Measurements from ENCODE around the gene NSF. TPM values are rescaled to one million over a fixed set of nuclear protein-coding genes. Genes with fewer than 3 reads are reported as not detected.
A peak's percentile ranks its signal among the peaks of the same experiment; 100 is the strongest.
"Not testable (repeated sequence)": the region's sequence is repeated elsewhere in the genome, so short reads cannot be mapped to it uniquely, and the experiment has no call there.

The NSF gene
- polyA plus RNA-seq, 4 donors = 14.1 to 29.9 (median 20.1) TPM

- not testable (repeated sequence) for H3K27ac ChIP-seq (ENCODE audit: low read depth in 1 of 3, low read length in 2 of 3); H3K9me3 ChIP-seq (ENCODE audit: control insufficient read depth in 2 of 2, insufficient read depth in 1 of 2, low read depth in 1 of 2, low read length in 1 of 2); H3K36me3 ChIP-seq (ENCODE audit: control insufficient read depth in 3 of 3, insufficient read depth in 2 of 3, low read depth in 1 of 3, low read length in 3 of 3); H3K27me3 ChIP-seq (ENCODE audit: control insufficient read depth in 3 of 3, insufficient read depth in 3 of 3, low read length in 3 of 3); H3K4me3 ChIP-seq (ENCODE audit: low read depth in 1 of 3, low read length in 3 of 3); DNase-seq; H3K4me1 ChIP-seq (ENCODE audit: control insufficient read depth in 3 of 3, insufficient read depth in 2 of 3, low read depth in 1 of 3, low read length in 2 of 3)
- WGBS, 3 donors = no CpG with 5 or more reads among the region's 2 CpGs
- FAIRE-seq = peak; percentile 93
Observed at GRCh38 chr17:46641861-46642656, 51.6 kb downstream of the NSF start.

- H3K4me1 ChIP-seq (ENCODE audit: control insufficient read depth in 3 of 3, insufficient read depth in 2 of 3, low read depth in 1 of 3, low read length in 2 of 3); H3K4me3 ChIP-seq (ENCODE audit: low read depth in 1 of 3, low read length in 3 of 3); H3K27me3 ChIP-seq (ENCODE audit: control insufficient read depth in 3 of 3, insufficient read depth in 3 of 3, low read length in 3 of 3); H3K9me3 ChIP-seq (ENCODE audit: control insufficient read depth in 2 of 2, insufficient read depth in 1 of 2, low read depth in 1 of 2, low read length in 1 of 2); H3K27ac ChIP-seq (ENCODE audit: low read depth in 1 of 3, low read length in 2 of 3); DNase-seq; FAIRE-seq; H3K36me3 ChIP-seq (ENCODE audit: control insufficient read depth in 3 of 3, insufficient read depth in 2 of 3, low read depth in 1 of 3, low read length in 3 of 3): not testable (repeated sequence)
- WGBS, 3 donors = no CpG with 5 or more reads among the region's 2 CpGs
Observed at GRCh38 chr17:46647251-46647650, 56.8 kb downstream of the NSF start.

GRCh38 chr17:46647688-46648278, 57.3 kb downstream of the NSF start:
- not testable (repeated sequence) for H3K36me3 ChIP-seq (ENCODE audit: control insufficient read depth in 3 of 3, insufficient read depth in 2 of 3, low read depth in 1 of 3, low read length in 3 of 3); H3K27ac ChIP-seq (ENCODE audit: low read depth in 1 of 3, low read length in 2 of 3); H3K4me1 ChIP-seq (ENCODE audit: control insufficient read depth in 3 of 3, insufficient read depth in 2 of 3, low read depth in 1 of 3, low read length in 2 of 3); H3K27me3 ChIP-seq (ENCODE audit: control insufficient read depth in 3 of 3, insufficient read depth in 3 of 3, low read length in 3 of 3); FAIRE-seq; H3K4me3 ChIP-seq (ENCODE audit: low read depth in 1 of 3, low read length in 3 of 3); DNase-seq; H3K9me3 ChIP-seq (ENCODE audit: control insufficient read depth in 2 of 2, insufficient read depth in 1 of 2, low read depth in 1 of 2, low read length in 1 of 2)
- WGBS, 3 donors = no CpG with 5 or more reads among the region's 2 CpGs

- not testable (repeated sequence) for H3K36me3 ChIP-seq (ENCODE audit: control insufficient read depth in 3 of 3, insufficient read depth in 2 of 3, low read depth in 1 of 3, low read length in 3 of 3); H3K27me3 ChIP-seq (ENCODE audit: control insufficient read depth in 3 of 3, insufficient read depth in 3 of 3, low read length in 3 of 3); H3K9me3 ChIP-seq (ENCODE audit: control insufficient read depth in 2 of 2, insufficient read depth in 1 of 2, low read depth in 1 of 2, low read length in 1 of 2); H3K4me3 ChIP-seq (ENCODE audit: low read depth in 1 of 3, low read length in 3 of 3); DNase-seq; H3K4me1 ChIP-seq (ENCODE audit: control insufficient read depth in 3 of 3, insufficient read depth in 2 of 3, low read depth in 1 of 3, low read length in 2 of 3); FAIRE-seq; H3K27ac ChIP-seq (ENCODE audit: low read depth in 1 of 3, low read length in 2 of 3)
- WGBS, 3 donors = 95 to 99% (median 99%) methylated on average over 6 to 7 of the region's 7 CpGs
Observed at GRCh38 chr17:46649246-46649645, 58.8 kb downstream of the NSF start.

- H3K9me3 ChIP-seq (ENCODE audit: control insufficient read depth in 2 of 2, insufficient read depth in 1 of 2, low read depth in 1 of 2, low read length in 1 of 2); H3K4me3 ChIP-seq (ENCODE audit: low read depth in 1 of 3, low read length in 3 of 3); H3K27ac ChIP-seq (ENCODE audit: low read depth in 1 of 3, low read length in 2 of 3); H3K36me3 ChIP-seq (ENCODE audit: control insufficient read depth in 3 of 3, insufficient read depth in 2 of 3, low read depth in 1 of 3, low read length in 3 of 3); H3K27me3 ChIP-seq (ENCODE audit: control insufficient read depth in 3 of 3, insufficient read depth in 3 of 3, low read length in 3 of 3); H3K4me1 ChIP-seq (ENCODE audit: control insufficient read depth in 3 of 3, insufficient read depth in 2 of 3, low read depth in 1 of 3, low read length in 2 of 3); DNase-seq; FAIRE-seq: not testable (repeated sequence)
- no CpG with 5 or more reads among the region's 7 CpGs for WGBS, 3 donors
Observed at GRCh38 chr17:46652024-46652643, 61.7 kb downstream of the NSF start.

- not testable (repeated sequence) for FAIRE-seq; H3K4me1 ChIP-seq (ENCODE audit: control insufficient read depth in 3 of 3, insufficient read depth in 2 of 3, low read depth in 1 of 3, low read length in 2 of 3)
- WGBS, 3 donors = no CpG with 5 or more reads among the region's 5 CpGs
Observed at GRCh38 chr17:46658235-46658634, 67.8 kb downstream of the NSF start.

GRCh38 chr17:46659702-46660101, 69.2 kb downstream of the NSF start:
- not testable (repeated sequence) for FAIRE-seq; H3K9me3 ChIP-seq (ENCODE audit: control insufficient read depth in 2 of 2, insufficient read depth in 1 of 2, low read depth in 1 of 2, low read length in 1 of 2); H3K27ac ChIP-seq (ENCODE audit: low read depth in 1 of 3, low read length in 2 of 3); H3K4me3 ChIP-seq (ENCODE audit: low read depth in 1 of 3, low read length in 3 of 3); H3K36me3 ChIP-seq (ENCODE audit: control insufficient read depth in 3 of 3, insufficient read depth in 2 of 3, low read depth in 1 of 3, low read length in 3 of 3); H3K27me3 ChIP-seq (ENCODE audit: control insufficient read depth in 3 of 3, insufficient read depth in 3 of 3, low read length in 3 of 3); DNase-seq; H3K4me1 ChIP-seq (ENCODE audit: control insufficient read depth in 3 of 3, insufficient read depth in 2 of 3, low read depth in 1 of 3, low read length in 2 of 3)
- no CpG with 5 or more reads among the region's 4 CpGs for WGBS, 3 donors

More at GRCh38 chr17:46658235-46658634, 67.8 kb downstream of the NSF start:
- not testable (repeated sequence) for H3K4me3 ChIP-seq (ENCODE audit: low read depth in 1 of 3, low read length in 3 of 3); H3K36me3 ChIP-seq (ENCODE audit: control insufficient read depth in 3 of 3, insufficient read depth in 2 of 3, low read depth in 1 of 3, low read length in 3 of 3); H3K27ac ChIP-seq (ENCODE audit: low read depth in 1 of 3, low read length in 2 of 3); H3K27me3 ChIP-seq (ENCODE audit: control insufficient read depth in 3 of 3, insufficient read depth in 3 of 3, low read length in 3 of 3); DNase-seq; H3K9me3 ChIP-seq (ENCODE audit: control insufficient read depth in 2 of 2, insufficient read depth in 1 of 2, low read depth in 1 of 2, low read length in 1 of 2)

GRCh38 chr17:46663123-46663522, 72.7 kb downstream of the NSF start:
- H3K27me3 ChIP-seq (ENCODE audit: control insufficient read depth in 3 of 3, insufficient read depth in 3 of 3, low read length in 3 of 3) = not testable (repeated sequence)

More at GRCh38 chr17:46663123-46663522, 72.7 kb downstream of the NSF start:
- H3K4me1 ChIP-seq (ENCODE audit: control insufficient read depth in 3 of 3, insufficient read depth in 2 of 3, low read depth in 1 of 3, low read length in 2 of 3); H3K4me3 ChIP-seq (ENCODE audit: low read depth in 1 of 3, low read length in 3 of 3); H3K9me3 ChIP-seq (ENCODE audit: control insufficient read depth in 2 of 2, insufficient read depth in 1 of 2, low read depth in 1 of 2, low read length in 1 of 2); DNase-seq; H3K36me3 ChIP-seq (ENCODE audit: control insufficient read depth in 3 of 3, insufficient read depth in 2 of 3, low read depth in 1 of 3, low read length in 3 of 3); FAIRE-seq; H3K27ac ChIP-seq (ENCODE audit: low read depth in 1 of 3, low read length in 2 of 3): not testable (repeated sequence)
- WGBS, 3 donors = no CpG with 5 or more reads among the region's 1 CpG

Measured in small intestine (tissue), 7 donors.